Uterus (tissue), 4 donors: ENCODE data around the gene ZNF319. TPM values are rescaled to one million over a fixed set of nuclear protein-coding genes. Genes with fewer than 3 reads are reported as not detected.

Source experiments
- DNase-seq, 2 donors: peaks; one replicate each; pipeline ENCODE4 v3.0.0-alpha.2; 2019 to 2020
- H3K27ac ChIP-seq, 2 donors: fragments of 200-600 bp; sonication (generic); 1 replicate in 1 of 2; 2 replicates in 1 of 2; pipeline ENCODE4 v1.5.1; 2016 to 2018
- H3K27me3 ChIP-seq, 2 donors: fragments of 200-600 bp; sonication (generic); one replicate each; pipeline ENCODE4 v1.5.1; 2018 to 2019; ENCODE audit warnings: control low read depth in 1 of 2
- H3K36me3 ChIP-seq, 2 donors: fragments of 200-600 bp; sonication (generic); one replicate each; pipeline ENCODE4 v1.5.1; 2019; ENCODE audit warnings: control low read depth in 1 of 2
- H3K4me1 ChIP-seq, 2 donors: fragments of 200-600 bp; sonication (generic); one replicate each; pipeline ENCODE4 v1.5.1; 2018 to 2019; ENCODE audit warnings: control low read depth in 1 of 2
- H3K4me3 ChIP-seq, 2 donors: fragments of 200-600 bp; sonication (generic); 1 replicate in 1 of 2; 2 replicates in 1 of 2; pipeline ENCODE4 v1.5.1; 2018 to 2019; ENCODE audit warnings: mild to moderate bottlenecking in 1 of 2
- H3K9me3 ChIP-seq, 2 donors: fragments of 200-600 bp; sonication (generic); one replicate each; pipeline ENCODE4 v1.5.1; 2019; ENCODE audit warnings: control low read depth in 1 of 2
- CTCF ChIP-seq, 4 experiments: fragments of 200-600 bp in 2 of 4; fragments of 450-650 bp in 2 of 4; sonication (generic) in 2 of 4; IDR thresholded peaks; one replicate each; pipeline ENCODE4 v1.5.1; 2016 to 2019; ENCODE audit warnings: antibody characterized with exemption in 4 of 4, mild to moderate bottlenecking in 2 of 4, moderate library complexity in 1 of 4
- POLR2A ChIP-seq, 2 donors: fragments of 450-650 bp; IDR thresholded peaks; one replicate each; pipeline ENCODE4 v1.6.1; 2016; ENCODE audit warnings: antibody characterized with exemption in 2 of 2, mild to moderate bottlenecking in 1 of 2, moderate library complexity in 1 of 2
- intact Hi-C: fragments of 100-400 bp; cut with DNase I; formaldehyde crosslinking; loops from one replicate; pipeline ENCODE4 v1.15.1; 2023; ENCODE audit warnings: low total_unique reads
- total RNA-seq, 4 donors: library from RNA; depleted of rRNA in 3 of 4; stranded (reverse); fragments of >200 nt in 3 of 4; gene quantifications; one replicate each; pipeline versions ENCODE4 v1.1.0 to v1.2.4, GENCODE V29; 2014 to 2023
- donor health status: DM: yes; HTN: yes; CAD: no.

ZNF319 gene
- total RNA-seq, 4 donors from 2014 or later, result 5.4 to 11.5 (median 6.9) TPM

- Histone ChIP-seq H3K4me1 (no peaks in the 10 kb centered on the region), H3K27me3 (no peaks in the 10 kb centered on the region), H3K27ac (no peak overlapping the region), H3K9me3 (no peaks in the 10 kb centered on the region), H3K36me3 (no peaks in the 10 kb centered on the region), H3K4me3 (no peak overlapping the region)
- intact Hi-C loops, result no loop called here
- TF ChIP-seq CTCF (IDR thresholded peaks at IDR 0.05), result no peak
- TF ChIP-seq POLR2A (IDR thresholded peaks at IDR 0.05), result no peak
- no peak for DNase-seq
Observed at GRCh38 chr16:58046936-58047335, 46.5 kb upstream of the ZNF319 start.

- Histone ChIP-seq H3K36me3 (no peaks in the 10 kb centered on the region), H3K27me3 (no peaks in the 10 kb centered on the region), H3K9me3 (no peaks in the 10 kb centered on the region), H3K4me3 (no peak overlapping the region), H3K27ac (no peak overlapping the region), H3K4me1 (no peaks in the 10 kb centered on the region)
- no peak for DNase-seq
- TF ChIP-seq CTCF (IDR thresholded peaks at IDR 0.05) (no peak), POLR2A (IDR thresholded peaks at IDR 0.05) (no peak)
- intact Hi-C loops, result no loop called here
Observed at GRCh38 chr16:58046054-58046881, 45.8 kb upstream of the ZNF319 start.

GRCh38 chr16:58045096-58045495 lies 44.6 kb upstream of the ZNF319 start:
- H3K4me1 ChIP-seq, result no peaks in the 10 kb centered on the region
- intact Hi-C loops, result no loop called here
- no peaks in the 10 kb centered on the region for H3K9me3 ChIP-seq
- H3K27ac ChIP-seq, result no peak overlapping the region
- H3K27me3 ChIP-seq, result no peaks in the 10 kb centered on the region
- TF ChIP-seq CTCF (IDR thresholded peaks at IDR 0.05) (no peak), POLR2A (IDR thresholded peaks at IDR 0.05) (no peak)
- DNase-seq, result no peak
- no peak overlapping the region for H3K4me3 ChIP-seq
- no peaks in the 10 kb centered on the region for H3K36me3 ChIP-seq

DNA sequence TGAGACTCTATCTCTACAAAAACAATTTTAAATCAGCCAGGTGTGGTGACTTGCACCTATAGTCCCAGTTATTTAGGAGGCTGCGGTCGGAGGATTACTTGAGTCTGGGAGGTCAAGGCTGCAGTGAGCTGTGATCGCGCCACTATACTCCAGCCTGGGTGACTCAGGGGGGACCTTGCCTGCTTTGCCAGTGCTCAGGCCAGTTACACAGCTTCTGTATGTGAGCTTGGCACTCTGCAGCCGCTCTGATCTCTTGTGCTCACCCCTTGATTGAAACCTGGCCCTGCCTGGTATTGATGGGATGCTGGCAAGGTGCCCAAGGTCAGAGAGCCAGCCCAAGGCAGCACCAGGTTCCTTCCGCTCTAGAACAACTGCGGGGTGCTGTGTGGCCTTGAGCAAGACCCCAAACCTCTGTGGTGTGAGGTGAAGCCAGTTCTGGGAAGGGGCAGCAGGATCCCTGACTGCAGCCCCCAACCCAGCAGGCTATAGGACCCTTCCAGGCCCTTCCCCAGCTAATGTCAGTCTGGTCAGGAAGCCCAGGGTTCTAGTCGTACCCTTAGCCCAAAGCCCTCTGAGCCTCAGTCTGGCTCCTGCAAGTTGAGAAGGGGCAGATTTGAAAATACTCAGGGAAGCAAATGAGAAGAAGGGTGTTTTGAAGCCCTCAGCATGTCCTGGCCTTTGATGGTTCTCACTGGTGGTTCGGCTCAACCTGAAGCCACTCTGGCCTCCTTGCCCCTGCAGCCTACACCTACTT lies 44.0 kb upstream of the ZNF319 start:
- no peaks in the 10 kb centered on the region for H3K27me3 ChIP-seq
- no peak for TF ChIP-seq POLR2A (IDR thresholded peaks at IDR 0.05)
- TF ChIP-seq CTCF (IDR thresholded peaks at IDR 0.05), result no peak
- H3K9me3 ChIP-seq, result no peaks in the 10 kb centered on the region
- H3K4me1 ChIP-seq, result no peaks in the 10 kb centered on the region
- H3K4me3 ChIP-seq, result no peak overlapping the region
- intact Hi-C loops, result no loop called here
- H3K27ac ChIP-seq, result no peak overlapping the region
- H3K36me3 ChIP-seq, result no peaks in the 10 kb centered on the region
- DNase-seq, result no peak

GRCh38 chr16:58043571-58044155 lies 43.2 kb upstream of the ZNF319 start:
- no peak for DNase-seq
- intact Hi-C loops, result no loop called here
- no peak for TF ChIP-seq CTCF (IDR thresholded peaks at IDR 0.05)
- no peak for TF ChIP-seq POLR2A (IDR thresholded peaks at IDR 0.05)
- no peak overlapping the region for H3K4me3 ChIP-seq
- H3K36me3 ChIP-seq, result no peaks in the 10 kb centered on the region
- H3K9me3 ChIP-seq, result no peaks in the 10 kb centered on the region
- H3K27me3 ChIP-seq, result no peaks in the 10 kb centered on the region
- no peak overlapping the region for H3K27ac ChIP-seq
- H3K4me1 ChIP-seq, result no peaks in the 10 kb centered on the region
